GM04503 (cell line): ENCODE data around the gene KRT36.

Experiments used
- DNase-seq: peaks from one replicate; pipeline ENCODE4 v3.0.0-alpha.2; 2012; ENCODE audit warnings: low read depth

KRT36 gene

GRCh38 chr17:41521574-41522261, 32.0 kb upstream of the KRT36 start:
- DNase-seq, result peak; percentile 29

- DNase-seq, result no peak
These were observed 31.3 kb upstream of the KRT36 start for GRCh38 chr17:41520821-41521521.

GRCh38 chr17:41519501-41520224, 30.0 kb upstream of the KRT36 start:
- no peak for DNase-seq

GRCh38 chr17:41518789-41519449, 29.2 kb upstream of the KRT36 start, which contains the start of gene KRT15:
Gene KRT15 (minus strand): TSS chr17:41518890. CDS start chr17:41518827, 63 bp downstream.
- no peak for DNase-seq

GRCh38 chr17:41518031-41518430, 28.3 kb upstream of the KRT36 start:
- no peak for DNase-seq

- DNase-seq, result no peak
These were observed 27.1 kb upstream of the KRT36 start for GRCh38 chr17:41516830-41517283.

- no peak for DNase-seq
These were observed 26.6 kb upstream of the KRT36 start for GRCh38 chr17:41516147-41516829.

GRCh38 chr17:41513168-41513547, 23.4 kb upstream of the KRT36 start:
- no peak for DNase-seq

GRCh38 chr17:41512546-41513167, 22.9 kb upstream of the KRT36 start:
- DNase-seq, result no peak

GRCh38 chr17:41511716-41512115, 22.0 kb upstream of the KRT36 start:
- no peak for DNase-seq

- no peak for DNase-seq
These were observed 21.4 kb upstream of the KRT36 start for GRCh38 chr17:41511116-41511515.

GRCh38 chr17:41510251-41511065, 20.7 kb upstream of the KRT36 start:
- DNase-seq, result no peak

- no peak for DNase-seq
These were observed 17.7 kb upstream of the KRT36 start for GRCh38 chr17:41507315-41507880.

GRCh38 chr17:41505809-41506767, 16.4 kb upstream of the KRT36 start:
- DNase-seq, result no peak

GRCh38 chr17:41505007-41505808, 15.5 kb upstream of the KRT36 start, which contains the start of gene KRT13:
Gene KRT13 (minus strand): TSS chr17:41505612. CDS start chr17:41505550, 62 bp downstream.
- no peak for DNase-seq

- DNase-seq, result no peak
These were observed 14.7 kb upstream of the KRT36 start for GRCh38 chr17:41504246-41504977.

- DNase-seq, result no peak
These were observed 13.5 kb upstream of the KRT36 start for GRCh38 chr17:41503202-41503601.
